ENCODE results near the gene FPGS.
"Not testable (repeated sequence)": the region's sequence is repeated elsewhere in the genome, so short reads cannot be mapped to it uniquely, and the experiment has no call there.

The FPGS gene

GRCh38 chr9:127812936-127813675 is 10.4 kb downstream of the FPGS start:
- no peak for DNase-seq (ENCODE audit: low read depth, low spot score)

GRCh38 chr9:127813686-127814226 is 11.1 kb downstream of the FPGS start:
- DNase-seq (ENCODE audit: low read depth, low spot score): no peak

- DNase-seq (ENCODE audit: low read depth, low spot score): no peak
Measured at GRCh38 chr9:127814619-127815511, 12.2 kb downstream of the FPGS start.

- no peak for DNase-seq (ENCODE audit: low read depth, low spot score)
Measured at GRCh38 chr9:127815512-127816361, 13.1 kb downstream of the FPGS start.

GRCh38 chr9:127816362-127816725 is 13.7 kb downstream of the FPGS start:
- no peak for DNase-seq (ENCODE audit: low read depth, low spot score)

GRCh38 chr9:127816728-127817127 is 14.0 kb downstream of the FPGS start:
- DNase-seq (ENCODE audit: low read depth, low spot score): no peak

DNA sequence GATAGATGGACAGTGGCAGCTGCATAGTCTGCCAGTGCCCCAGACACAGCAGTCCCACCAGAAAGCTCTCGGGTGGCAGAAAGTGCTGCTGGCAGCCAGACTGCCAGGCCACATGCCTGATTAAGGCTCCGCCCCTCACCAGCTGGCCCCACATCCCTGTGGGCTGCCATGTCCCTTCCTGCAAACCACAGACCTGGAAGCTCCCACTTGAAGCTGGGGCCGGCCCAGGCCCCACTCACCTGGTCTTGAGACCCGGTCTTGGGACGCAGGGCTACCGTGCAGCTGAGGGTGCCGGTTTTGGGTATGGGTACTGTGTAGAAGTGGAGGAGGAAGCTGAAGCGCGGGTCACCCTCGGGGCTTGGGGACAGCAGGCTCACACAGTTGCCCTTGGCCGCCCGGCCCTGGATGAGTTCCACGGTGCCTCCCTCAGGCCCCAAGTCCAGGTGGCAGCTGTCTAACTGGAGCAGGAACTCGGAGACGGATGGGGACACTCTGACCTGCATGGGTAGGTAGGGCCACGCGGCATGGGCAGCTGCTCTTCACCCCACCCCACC is 15.3 kb downstream of the FPGS start:
- no peak for DNase-seq (ENCODE audit: low read depth, low spot score)

GRCh38 chr9:127818574-127818973 is 15.9 kb downstream of the FPGS start:
- DNase-seq (ENCODE audit: low read depth, low spot score): no peak

DNA sequence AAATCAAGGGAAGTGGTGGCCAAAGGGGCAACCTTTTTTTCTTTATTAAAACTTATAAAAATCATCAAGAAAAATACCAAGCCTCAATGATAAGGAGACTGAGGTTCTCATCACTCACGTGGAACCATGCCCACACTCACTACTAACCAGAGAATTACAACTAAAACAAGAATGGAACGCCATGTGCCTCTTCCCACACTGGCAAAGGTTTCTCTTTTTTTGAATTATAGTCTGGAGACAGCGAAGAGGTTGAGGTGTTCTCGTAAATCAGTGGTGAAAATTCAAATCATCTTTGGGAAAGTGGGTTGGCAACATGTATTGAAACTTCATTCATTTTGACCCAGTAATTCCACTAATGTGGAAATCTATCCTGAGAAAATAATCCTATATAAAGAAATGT is 19.4 kb downstream of the FPGS start:
- no peak for DNase-seq (ENCODE audit: low read depth, low spot score)

- DNase-seq (ENCODE audit: low read depth, low spot score): peak; percentile 49
Measured at GRCh38 chr9:127825319-127826051, 22.8 kb downstream of the FPGS start.

GRCh38 chr9:127826253-127826913 is 23.7 kb downstream of the FPGS start:
- DNase-seq (ENCODE audit: low read depth, low spot score): no peak

- DNase-seq (ENCODE audit: low read depth, low spot score): peak; percentile 72
Measured at GRCh38 chr9:127828262-127829031, 25.8 kb downstream of the FPGS start.

- DNase-seq (ENCODE audit: low read depth, low spot score): no peak
Measured at GRCh38 chr9:127829205-127829906, 26.7 kb downstream of the FPGS start.

DNA sequence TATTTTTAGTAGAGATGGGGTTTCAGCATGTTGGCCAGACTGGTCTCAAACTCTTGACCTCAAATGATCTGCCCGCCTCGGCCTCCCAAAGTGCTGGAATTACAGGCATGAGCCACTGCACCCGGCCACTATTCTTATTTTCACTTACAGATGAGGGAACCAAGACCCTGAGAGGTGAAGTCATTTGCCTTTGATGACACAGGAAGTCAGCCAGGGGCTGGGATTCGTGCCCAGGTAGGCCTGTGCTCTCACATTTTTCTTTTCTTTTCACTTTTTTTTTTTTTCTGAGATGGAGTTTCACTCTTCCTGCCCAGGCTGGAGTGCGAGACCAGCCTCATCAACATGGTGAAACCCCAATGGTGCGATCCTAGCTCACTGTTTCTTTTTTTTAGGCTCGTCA is 29.6 kb downstream of the FPGS start:
- peak; percentile 57 for DNase-seq (ENCODE audit: low read depth, low spot score)

- DNase-seq (ENCODE audit: low read depth, low spot score): no peak
Measured at GRCh38 chr9:127833555-127833954, 30.9 kb downstream of the FPGS start.

- DNase-seq (ENCODE audit: low read depth, low spot score): peak; percentile 68
Measured at GRCh38 chr9:127835991-127836516, 33.4 kb downstream of the FPGS start.

GRCh38 chr9:127836561-127836960 is 33.9 kb downstream of the FPGS start:
- not testable (repeated sequence) for DNase-seq (ENCODE audit: low read depth, low spot score)

DNA sequence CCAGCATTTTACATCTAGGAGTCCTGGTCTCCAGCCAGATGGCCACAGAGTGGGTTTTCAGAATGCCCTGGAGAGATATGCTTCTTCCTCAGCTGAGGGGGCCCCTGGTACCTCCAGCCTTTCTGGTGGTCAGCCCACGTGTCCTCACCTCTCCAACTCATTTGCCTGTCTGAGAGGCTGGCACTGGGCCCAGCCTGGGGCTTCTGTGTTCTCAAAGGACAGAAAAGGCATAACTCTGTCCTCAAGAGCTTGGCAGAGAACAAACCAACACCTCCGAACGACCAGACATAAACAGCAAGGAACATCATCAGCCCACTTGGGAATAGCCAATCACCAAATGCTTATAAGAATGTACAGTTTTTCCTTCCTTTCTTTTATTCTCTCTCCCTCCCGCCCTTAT is 34.7 kb downstream of the FPGS start:
- peak; percentile 51 for DNase-seq (ENCODE audit: low read depth, low spot score)
